Right forelimb (tissue), 1 donor: ENCODE results near the gene ANO2.
A peak's percentile ranks its signal among the peaks of the same experiment; 100 is the strongest.

Source experiments
- DNase-seq: peaks from one replicate; pipeline ENCODE4 v3.0.0-alpha.2; 2018

Gene ANO2

DNA sequence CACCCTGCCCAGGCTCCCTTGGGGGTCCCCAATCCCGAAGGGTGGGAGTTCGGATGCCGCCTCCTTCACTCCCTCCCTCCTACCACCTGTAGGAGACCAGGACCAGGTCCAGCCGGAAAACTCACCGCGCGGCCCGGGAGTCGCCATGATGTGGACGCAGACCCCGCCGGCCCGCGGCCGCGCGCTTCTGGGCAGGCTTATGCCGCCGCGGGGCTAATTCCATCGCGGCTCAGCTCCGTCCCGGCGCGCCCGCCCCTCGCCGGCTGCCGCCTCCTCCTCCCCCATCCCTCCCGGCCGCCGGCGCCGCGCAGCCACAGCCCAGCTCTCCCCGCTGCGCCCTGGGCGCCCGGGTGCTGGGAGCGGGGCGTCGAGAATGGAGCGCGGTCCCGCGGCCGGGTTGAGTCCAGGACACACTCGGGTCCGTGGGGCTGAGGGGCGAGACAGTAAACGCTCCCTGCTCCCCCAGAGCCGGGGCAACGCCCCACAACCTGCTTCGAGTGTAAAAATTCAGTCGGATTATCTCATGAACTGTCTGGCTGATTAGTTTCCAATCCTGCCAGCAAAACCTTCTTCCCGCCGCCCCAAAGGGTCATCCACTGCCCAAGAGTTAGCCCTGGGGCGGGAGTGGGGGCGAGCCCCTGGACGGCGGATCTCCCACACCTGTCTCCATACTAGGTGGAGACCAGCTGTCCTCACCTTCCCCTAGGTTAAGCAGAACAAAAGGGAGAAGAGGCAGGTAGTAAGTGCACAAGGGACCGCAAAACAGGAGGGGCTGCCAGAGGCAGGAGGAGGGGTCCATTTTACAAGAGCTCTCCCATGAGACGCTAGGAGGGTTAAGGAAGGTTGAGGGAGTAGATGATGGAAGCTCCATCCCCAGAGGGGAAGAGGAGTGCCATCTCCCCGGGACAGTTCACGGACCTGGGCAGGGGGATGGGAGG lies at the start of gene ANO2:
Gene ANO2 (minus strand): TSS at position 189 of the 938 bp plus-strand sequence. CDS start 42 bp downstream, at position 147.
- DNase-seq, result peak; percentile 60

GRCh38 chr12:5989621-5990020 lies 44.6 kb upstream of the ANO2 start:
- no peak for DNase-seq

DNA sequence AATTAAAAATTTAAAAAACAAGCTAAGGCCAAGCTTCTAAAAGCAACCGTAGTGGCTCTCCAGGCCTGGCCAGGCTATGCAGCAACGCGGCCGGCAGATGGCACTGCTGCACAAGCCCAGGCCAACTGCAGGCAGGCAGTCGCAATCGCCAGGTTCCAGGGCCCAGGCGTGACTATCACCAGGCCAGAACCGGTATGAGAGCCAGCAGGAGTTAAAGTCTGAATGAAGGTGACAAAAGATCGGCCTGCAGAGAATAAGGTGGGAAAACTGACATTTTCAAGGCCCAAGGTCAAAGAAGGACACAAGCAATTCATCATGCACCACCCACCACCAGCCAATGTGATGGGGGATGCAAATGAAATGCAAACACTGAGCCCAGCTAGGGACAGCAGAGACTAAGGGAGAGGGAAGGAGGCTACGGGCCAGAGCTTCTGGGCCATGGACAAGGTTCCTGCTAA lies 43.6 kb upstream of the ANO2 start:
- DNase-seq, result peak; percentile 86

DNA sequence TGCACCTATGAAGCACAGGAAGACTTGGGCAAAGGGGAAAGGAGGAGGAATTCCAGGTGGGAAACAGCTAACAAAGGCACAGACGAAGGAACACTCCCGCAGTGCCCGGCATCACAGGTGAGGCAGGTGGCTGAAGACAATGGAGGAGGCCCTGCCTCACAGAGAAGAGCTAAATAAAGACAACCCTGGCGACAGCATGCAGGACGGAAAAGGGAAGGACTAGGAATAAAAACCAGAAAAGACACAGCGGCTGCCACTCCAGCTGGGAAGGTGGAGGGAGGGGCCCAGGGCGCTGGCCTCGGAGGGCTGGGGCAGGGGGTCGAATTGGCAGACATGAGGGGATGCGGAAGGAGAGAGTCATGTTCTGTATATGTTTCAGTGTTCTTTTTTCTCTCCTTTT lies 43.0 kb upstream of the ANO2 start:
- no peak for DNase-seq

GRCh38 chr12:5987573-5987972 lies 42.5 kb upstream of the ANO2 start:
- DNase-seq, result no peak

- DNase-seq, result no peak
Observed at GRCh38 chr12:5985471-5985870, 40.4 kb upstream of the ANO2 start.

- no peak for DNase-seq
Observed at GRCh38 chr12:5984873-5985272, 39.8 kb upstream of the ANO2 start.

GRCh38 chr12:5982106-5982505 lies 37.0 kb upstream of the ANO2 start:
- no peak for DNase-seq

DNA sequence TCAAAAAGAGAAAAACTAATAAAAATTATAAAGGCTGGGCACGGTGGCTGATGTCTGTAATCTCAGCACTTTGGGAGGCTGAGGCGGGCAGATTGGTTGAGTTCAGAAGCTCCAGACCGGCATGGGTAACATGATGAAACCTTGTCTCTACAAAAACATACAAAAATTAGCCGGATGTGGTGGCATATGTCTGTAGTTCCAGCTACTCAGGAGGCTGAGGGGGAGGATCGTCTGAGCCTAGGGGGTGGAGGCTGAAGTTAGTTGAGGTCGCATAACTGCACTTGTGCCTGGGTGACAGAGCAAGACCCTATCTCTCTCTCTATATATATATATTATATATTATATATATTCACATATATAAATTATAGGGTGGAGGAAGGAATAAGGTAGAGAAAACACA lies 32.5 kb upstream of the ANO2 start:
- DNase-seq, result no peak

GRCh38 chr12:5976711-5977110 lies 31.7 kb upstream of the ANO2 start:
- no peak for DNase-seq

GRCh38 chr12:5976196-5976595 lies 31.1 kb upstream of the ANO2 start:
- DNase-seq, result no peak

- no peak for DNase-seq
Observed at GRCh38 chr12:5973461-5974115, 28.5 kb upstream of the ANO2 start.

- DNase-seq, result no peak
Observed at GRCh38 chr12:5972387-5972786, 27.3 kb upstream of the ANO2 start.

GRCh38 chr12:5971194-5971850 lies 26.3 kb upstream of the ANO2 start:
- DNase-seq, result no peak

- no peak for DNase-seq
Observed at GRCh38 chr12:5969974-5970690, 25.1 kb upstream of the ANO2 start.

GRCh38 chr12:5969156-5969973 lies 24.3 kb upstream of the ANO2 start:
- no peak for DNase-seq

DNA sequence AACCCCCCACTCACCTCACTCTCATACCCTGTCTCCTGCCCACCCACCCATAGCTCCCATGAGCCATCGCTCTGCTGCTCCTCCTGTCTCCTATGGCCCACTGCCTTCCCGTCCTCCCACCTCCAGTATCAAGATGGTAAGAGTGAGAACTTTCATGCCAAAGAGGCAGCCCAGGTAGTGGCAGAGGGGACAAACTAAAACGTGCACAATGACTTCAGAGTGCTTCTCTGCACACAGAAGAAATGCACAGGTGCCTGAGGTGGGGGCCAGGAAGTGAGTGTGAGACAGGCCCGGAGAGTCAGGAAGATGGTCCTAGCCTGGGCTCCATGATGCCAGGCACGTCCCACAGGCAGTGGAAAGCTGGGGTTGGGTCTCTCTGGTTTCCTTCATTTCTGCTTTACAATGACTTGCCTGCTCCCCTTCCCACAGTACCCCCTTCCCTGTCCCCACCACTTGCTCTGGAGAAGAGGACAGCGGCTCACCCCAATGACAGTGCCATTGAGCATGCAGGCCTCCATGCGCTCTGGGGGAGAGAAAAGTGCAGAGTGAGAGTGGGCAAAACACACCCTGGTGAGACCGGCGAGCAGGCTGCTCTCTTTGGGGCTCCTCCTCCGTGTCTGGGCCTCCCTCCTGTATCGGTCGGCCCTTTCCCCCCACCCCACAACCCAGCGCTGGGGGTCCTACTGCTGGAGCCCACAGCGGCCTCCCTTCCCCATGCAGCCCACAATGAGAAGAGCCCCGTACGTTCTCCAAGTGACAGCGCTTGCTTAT lies 22.8 kb upstream of the ANO2 start:
- no peak for DNase-seq

GRCh38 chr12:5966486-5967095 lies 21.5 kb upstream of the ANO2 start:
- no peak for DNase-seq

- no peak for DNase-seq
Observed at GRCh38 chr12:5965950-5966383, 20.9 kb upstream of the ANO2 start.
